ENCODE results near the gene JMJD4.

The JMJD4 gene

DNA sequence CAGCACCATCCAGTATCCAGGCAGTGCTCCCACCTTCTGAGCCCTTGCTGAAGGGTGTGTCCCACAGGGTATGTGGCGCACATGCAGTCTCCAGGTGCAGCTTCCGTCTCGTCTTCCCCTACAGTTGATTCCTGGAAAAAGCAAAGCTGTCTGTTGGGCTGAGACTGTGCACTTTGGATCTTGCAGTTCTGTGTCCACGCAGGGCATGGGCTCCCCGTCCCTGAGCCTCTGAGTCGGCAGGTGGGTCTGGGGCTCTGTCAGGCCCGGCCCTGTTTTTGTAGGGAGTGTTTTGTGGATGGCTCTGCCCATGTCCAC, 33.0 kb upstream of the JMJD4 start:
- no peak for DNase-seq

DNA sequence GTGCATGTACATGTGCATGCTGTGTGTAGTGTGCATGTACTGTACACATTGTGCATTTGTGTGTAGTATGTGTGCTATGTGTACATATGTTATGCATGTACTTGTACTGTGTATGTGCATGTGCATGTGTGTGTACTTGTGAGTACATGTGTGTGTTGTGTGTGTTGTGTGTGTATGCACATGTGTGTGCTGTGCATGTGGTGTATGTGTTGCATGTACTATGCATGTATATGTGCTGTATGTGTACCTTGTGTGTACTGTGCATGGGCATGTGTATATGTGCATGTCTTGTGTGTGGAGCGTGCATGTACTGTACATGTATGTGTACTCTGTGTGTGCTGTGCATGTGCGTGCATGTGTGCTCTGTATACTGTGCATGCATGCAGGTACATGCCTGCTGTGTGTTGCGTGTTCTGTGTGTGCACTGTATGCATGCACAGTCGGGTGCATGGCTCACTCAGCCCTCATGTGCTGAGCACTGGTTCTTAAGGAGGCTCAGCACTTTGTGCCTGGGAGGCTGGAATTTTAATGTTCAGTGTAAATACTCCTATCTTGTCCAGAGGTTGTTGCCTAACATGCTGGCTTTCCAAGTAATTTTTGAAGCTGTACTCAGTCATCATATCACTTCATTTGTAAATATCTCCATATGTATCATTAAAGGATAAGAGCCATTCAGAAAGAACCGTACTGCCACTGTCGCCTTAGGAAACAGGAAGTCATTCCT, 32.5 kb upstream of the JMJD4 start:
- no peak for DNase-seq

DNA sequence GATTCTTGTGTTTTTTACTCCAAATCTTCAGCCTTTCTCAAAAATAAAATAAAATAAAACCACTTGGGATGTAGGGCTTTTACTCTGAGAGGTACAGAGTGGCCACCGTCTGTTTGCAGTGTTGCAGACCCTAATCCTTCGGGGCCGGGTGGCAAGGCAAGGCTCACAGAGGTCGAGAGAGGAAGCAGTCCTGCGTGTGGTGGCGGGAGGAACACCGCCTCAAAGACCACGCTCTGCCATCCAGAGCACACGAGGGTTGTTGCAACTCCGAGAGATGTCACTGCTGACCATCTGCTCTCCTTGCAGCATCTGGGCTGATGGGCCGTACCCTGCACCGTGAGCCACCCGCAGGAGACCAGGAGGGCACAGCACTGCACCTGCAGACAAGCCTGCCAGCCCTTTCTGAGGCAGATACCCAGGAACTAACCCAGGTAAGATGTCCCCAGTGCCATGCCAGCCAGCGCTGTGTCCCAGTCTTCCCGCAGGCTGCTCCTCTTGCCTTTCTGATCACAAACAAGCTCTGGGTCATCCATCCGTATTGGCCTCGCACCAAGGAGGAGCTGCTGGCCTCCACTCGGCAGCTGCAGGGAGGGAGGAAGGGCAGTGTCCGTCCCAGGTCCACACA, 31.7 kb upstream of the JMJD4 start:
- DNase-seq: no peak

DNA sequence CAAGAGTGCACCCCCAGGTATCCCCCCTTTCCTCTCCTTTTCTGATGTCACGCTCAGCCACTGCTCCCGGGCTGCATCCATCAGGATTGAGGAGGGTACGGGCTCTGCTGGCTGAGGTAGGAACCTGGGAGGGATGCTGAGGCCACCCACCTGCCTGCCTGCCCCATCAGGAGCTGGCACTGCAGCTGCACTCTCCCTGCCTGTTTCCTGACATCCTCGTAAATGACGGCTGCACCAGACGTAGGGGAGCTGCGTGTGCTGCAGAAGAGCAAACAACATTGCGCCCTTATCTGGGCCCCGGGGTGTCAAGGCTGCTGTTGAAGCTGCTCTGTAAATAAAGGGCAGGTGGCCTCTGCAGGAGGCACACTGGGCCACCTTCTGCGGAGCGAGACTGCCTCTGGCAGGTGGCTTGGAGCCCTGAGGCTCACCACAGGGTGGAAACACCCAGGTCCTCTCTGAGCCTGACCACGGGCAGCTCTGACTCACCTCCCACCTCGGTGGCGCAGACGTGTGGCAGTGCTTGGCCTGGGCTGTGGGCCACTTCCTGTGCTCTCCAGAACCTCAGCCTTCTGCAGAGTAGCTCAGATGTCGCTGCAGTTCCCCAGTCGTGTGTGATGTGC, 31.0 kb upstream of the JMJD4 start:
- DNase-seq: peak; percentile 58

DNA sequence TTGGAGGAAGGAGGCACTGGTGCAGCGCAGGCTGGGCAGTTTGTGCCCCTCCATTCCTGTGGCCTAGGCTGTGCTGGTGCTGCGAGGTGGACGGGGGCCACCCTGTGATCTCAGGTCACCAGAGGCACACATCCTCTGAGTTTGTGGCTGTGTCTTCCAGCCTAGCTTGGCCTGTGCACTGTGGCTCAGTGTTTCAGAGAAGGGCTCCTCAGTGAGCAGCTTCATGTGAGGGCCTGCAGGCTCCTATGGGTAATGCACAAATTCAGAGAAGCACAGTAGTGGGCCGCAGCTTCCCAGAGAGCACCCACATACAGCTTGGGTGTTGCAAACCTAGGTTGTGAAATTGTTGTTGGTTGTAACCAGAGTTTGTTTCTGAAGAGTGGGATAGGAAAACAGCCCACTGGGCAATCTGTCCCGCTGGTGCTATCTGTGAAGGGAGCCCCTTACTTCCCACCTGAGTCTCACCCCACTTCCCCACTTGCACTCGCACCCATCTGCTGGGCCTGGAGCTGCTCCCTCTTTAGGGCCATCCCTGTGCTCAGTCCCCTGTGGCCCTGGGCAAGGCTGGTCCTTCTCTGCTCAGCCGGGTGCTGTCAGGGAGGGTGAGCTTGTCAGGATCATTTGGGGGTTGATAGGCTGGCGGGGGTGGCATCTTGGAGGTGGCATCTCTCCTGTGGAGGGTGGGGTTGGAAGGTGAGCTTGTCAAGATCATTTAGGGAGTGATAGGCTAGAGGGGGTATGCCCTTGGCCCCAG, 30.3 kb upstream of the JMJD4 start:
- DNase-seq: no peak

DNA sequence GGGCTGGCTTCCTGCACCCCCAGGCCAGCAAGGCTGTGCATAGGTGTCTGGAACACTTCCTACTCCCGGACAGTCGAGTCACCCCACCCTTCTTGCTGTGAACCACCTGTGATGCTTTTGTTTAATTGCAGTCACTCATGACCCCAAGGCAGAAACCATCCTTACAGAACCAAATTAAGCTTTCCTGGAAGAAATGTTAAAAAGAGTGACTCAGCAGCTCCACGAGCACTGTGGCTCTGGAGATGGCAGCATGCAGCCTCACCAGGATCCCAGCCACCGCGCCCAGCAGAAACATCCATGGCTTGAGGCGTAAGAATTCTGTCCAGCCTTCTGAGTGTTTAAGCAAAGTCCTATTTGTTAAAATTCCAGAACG, 28.9 kb upstream of the JMJD4 start:
- no peak for DNase-seq

DNA sequence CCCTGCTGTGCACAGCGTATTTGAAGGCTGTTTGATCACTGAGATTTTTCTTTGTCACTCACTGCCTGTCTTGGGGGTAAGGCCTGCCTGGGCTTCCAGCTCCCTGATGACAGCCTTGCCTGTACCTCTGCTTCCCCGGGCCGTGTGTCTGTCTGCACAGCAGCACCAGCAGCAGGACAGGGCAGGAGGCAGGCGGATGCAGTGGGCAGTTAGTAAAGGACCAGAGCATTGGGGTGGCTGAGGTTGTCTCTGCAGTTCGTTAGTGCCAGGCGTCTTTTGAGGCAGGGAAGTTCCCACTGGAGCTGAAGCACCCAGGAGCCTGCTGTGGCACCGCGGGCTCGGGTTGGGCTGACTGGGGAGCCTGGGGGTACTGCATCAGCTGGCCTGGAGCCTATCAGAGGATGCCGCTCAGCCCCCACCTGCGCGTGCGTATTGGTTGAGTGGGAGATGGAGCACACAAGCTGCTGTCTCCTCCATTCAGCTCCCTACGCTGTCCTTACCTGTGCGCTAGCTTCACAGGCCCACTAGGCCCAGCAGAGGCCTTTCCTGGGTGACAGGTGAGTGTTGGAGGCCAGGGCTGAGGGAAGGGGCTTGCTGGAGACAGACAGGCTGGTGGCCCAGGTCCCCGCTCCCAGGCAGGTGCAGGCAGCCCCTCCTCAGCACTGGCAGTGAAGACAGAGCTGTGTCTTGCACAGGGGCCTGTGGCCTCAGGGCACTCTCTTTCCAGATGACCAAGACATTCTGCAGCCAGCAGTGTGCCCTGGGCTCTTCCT, 28.3 kb upstream of the JMJD4 start:
- no peak for DNase-seq

DNA sequence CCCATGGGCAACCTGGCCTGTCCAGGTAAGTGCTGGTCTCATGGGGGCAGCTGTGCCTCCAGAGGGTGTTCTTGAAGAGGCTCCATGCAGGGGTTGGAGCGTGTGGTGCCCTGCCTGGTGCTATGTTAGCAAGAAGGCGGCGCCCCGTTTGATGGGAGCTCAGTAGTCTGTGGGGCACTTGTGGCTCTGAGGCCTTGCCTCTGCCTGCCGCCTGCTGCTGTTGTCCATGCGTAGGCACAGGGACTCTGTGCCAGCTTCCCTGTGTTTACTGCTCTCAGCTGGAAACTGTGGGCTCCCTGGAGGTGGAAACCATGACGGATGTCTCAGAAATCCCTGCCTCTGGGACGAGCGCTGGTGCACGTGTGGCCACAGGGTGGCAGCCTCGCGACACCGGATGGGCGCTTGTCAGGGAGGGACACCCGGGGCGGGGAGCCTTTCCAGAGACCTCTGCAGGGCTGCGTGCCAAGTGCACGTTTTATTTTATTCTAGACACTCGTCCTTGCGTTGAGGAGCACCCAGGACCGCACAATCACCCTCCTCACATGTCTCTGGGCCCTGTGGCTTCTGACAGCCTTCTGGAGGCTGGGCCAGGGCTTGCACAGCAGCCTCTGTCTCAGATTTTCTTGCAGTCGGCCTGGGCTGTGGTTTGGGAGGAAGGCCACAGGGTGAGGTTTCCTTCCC, 27.3 kb upstream of the JMJD4 start:
- peak; percentile 77 for DNase-seq

DNA sequence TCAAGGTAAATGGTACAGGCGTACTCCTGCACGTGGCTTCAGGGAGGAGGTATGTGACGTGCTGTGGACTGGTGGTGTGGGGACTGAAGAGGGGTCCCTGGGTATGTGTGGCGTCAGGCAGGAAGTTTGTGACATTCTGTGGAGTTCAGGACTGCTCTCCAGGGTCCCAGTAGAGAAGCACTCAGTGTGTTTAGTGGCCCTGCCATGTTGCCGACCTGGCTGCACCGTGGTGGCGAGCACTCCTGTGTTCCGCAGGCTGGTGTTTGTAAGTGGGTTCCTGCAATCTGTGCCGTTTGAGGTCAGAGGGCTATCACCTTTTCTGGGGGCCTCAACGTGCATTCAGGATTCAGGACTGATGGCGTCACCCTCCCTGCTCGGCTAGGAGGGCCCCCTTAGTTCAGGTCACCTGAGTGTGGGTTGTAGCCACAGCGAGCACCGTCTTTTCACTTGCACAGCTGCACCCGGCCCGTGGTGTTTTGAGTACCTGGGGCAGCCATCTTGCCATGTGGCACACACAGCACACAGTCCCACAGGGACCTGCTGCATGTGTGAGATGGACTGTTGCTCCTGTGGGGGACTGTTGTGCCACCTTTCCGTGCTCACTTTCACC, 26.6 kb upstream of the JMJD4 start:
- DNase-seq: no peak

DNA sequence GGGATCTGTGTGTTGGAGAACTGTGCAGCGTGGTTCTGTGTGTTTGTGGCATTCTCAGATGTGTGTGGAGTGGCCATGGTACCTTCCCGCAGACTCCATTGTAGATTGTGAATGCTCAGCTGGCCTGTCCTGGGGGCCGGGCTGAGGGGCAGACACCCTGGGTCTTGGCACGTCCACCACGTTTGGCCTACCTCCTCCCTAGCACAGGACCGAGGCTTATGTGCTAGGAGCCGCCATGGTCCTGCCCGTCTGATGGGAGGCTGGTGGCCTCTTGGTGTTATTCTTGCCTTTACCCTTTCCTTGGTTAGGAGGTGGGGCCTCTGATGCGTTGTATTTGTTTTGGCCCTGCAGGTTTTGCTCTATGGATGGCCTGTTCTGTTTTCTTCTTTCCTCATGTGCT, 25.3 kb upstream of the JMJD4 start:
- no peak for DNase-seq

DNA sequence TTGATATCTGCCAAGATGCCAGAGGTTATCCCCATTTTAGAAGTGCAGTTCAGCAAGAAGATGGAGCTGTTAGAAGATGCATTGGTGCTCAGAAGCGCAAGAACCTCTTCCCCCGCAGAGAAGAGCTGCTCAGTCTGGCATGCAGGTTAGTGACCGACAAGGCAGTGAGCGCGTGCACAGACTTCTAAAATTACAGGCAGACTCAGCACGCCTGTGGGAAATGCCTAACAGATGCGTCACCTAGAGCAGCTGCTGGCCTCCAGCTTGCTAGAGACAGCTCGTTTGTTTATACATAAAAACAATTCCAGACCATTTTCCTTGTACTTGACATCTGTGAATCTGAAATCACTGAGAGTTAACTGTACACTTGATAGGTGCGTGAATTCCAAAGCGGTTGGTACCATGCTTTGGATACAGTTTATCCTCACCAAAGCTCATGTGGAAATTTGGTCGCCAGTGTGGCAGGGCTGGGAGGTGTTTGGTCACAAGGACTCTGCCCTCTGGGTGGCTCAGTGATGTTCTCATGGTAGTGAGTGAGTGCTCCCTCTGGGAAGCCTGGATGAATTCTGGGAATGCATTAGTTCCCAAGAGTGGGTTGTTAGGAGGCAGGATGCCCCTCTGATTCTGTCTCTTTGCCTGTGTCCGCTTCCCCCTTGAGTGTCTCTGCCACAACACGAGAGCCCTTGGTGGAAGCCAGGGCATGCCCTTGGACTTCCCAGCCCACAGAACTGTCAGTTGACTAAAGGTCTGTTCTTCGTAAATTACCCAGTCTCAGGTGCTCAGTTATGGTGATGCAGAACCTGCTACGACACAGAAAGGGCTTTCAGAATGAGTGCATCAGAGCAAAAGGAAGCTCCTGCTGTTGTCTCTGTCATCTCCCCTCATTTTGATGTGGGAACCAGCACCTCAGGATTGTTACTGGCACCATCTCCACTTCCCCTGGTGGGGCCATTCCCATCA, 24.5 kb upstream of the JMJD4 start:
- DNase-seq: no peak

DNA sequence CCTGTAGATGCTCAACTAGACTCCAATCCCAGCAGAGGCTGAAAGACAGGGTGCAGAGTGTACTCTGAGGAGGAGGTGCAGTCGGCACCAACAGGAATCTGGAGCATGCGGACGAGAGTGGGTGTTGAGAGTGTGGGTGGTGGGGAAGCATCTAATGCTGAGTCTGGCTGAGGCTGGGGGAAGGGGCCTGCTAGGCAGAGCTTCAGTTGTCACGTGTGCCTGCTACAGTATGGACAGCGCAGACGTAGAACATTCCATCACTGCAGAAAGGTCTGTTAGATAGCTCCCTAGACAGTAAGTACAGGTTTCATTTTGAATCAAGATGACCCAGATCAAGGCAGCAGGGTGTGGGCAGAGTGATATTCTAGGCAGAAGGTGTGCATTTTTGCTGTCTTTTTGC, 23.3 kb upstream of the JMJD4 start:
- DNase-seq: no peak

DNA sequence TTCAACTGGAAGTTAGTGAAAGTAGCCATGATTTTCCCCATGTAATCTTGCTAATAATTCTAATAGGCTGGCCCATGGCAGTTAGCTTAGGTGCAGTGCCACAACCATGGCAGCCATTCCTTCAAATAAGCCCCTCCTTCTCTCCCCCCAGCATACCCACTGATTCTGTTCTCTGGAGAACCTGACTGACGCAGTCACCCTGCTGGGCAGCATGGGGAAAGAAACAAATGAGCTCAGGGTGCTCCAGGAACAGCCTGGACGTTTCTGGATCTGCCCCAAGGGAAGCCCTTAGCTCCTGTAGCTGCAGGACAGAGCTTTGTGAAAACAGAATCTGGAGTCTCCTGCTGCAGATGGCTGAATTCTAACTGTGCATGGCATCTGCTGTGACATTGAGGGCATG, 22.7 kb upstream of the JMJD4 start:
- DNase-seq: no peak

DNA sequence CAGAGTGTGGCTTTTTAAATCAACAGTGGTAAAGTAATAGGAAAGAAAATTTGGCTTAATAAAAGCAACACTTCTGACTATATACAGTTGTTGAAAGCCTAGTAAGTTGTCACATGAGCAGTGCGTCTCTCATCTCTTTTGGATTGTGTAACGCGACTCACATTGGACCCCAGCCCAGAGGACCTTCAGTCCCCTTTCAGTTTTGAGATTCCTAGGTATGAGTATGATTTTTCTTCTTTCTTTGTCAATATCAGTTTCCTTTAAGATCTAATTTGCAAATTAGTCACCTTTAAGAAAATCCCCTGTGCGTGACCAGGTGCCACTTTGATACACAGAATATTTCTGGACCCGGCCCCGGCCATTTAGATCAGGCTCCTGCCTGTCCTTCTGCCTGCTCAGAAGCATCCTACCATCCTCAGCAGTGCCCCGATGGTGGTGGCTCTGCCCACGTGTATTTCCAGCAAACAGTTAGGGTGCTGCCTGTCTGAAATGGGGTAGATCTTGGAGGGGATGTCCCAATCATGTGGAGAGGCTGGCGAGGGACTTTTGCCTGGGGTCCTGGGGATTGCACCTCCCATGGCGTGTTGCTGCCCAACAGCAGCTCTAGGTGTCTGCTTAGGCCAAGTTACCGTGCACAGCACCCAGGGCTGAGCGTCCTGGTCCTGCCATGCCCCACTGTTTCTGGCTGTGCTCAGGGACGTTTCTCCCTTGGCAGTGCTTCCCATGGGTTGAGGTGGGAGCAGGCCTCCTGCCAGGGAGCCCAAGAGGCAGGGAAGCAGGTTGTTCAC, 21.3 kb upstream of the JMJD4 start:
- no peak for DNase-seq

DNA sequence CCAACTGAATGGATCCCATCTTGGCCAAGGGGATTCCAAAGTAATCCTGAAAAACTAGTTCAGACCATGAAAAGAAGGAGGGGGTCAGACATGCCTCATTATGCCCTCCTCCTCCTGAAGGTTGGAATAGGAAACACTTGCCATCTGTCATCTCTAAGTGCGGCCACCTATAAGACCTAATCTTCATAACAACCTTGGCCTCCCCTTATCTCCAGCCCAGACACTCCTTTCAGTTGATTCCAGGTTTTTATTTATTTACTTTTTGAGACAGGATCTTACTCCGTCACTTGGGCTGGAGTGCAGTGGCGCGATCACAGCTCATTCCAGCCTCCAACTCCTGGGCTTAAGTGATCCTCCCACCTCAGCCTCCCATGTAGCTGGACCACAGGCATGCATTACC, 19.9 kb upstream of the JMJD4 start:
- no peak for DNase-seq

DNA sequence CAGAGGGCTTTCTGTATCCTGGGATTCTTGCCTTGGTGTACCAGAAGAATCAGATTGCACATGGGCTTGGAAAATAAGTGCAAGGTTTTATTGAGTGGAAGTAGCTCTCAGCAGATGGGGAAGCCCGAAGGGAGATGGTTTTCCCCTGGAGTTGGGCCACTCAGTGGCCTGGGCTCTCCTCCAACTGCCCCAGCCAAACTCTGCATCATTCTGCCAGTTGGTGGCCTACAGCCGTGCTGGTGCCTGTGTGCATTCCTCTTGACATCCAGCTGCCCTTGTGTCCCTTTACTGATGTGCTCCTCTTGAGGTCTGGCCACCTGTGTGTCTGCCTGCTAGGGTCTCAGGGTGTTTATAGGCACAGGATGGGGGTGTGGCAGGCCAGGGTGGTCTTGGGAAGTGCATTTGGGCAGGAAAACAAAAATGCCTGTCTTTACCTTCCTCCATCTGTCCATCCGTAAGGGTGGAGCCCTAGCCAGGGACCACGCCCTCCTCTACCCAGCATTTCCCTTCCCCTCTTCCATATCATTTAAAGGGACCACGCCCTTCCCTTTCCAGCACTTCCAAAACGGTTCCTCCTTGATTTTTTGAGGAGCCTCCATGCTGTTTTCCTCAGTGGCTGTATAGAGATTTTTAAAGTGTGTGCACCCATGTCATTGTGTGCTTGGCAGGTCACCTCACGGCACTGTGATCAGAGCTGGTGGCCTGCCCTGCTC, 19.1 kb upstream of the JMJD4 start:
- DNase-seq: no peak

DNA sequence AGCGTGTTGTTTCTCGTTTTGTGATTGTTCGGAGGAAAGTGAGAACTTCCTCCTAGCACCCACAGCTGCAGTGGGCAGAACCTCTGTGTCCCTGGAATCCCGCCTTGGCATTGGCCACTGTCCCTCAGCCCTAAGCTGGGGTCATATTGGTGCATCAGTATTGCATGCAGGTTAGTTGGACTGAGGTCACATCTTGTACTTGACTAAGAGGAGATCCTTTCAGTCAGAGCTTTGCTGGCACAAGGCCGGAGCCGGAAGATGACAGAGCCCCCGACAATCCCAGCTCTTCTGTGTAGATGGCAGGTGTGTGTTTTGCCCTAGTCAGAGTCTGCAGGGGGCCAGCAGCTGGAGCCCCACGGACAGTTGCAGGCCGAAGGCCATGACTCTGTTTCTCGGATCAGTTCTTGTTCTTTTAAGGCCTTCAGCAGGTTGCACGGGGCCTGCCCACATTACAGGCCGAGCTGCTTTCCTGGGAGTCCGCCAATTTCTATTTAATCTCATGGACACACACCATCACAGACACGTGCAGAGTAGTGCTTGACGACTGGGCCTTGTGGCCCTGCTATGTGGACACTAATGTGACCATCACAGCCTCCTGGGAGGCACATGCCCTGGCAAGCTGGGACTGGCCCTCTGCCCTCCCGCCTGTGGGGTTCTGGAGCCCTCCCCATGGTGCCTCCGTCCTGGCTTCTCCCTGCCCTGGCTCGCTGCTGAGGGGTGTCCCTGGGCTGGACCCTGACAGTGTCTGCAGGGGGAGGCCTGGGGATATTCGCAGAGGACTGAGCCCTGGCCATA, 15.0 kb upstream of the JMJD4 start:
- DNase-seq: no peak

DNA sequence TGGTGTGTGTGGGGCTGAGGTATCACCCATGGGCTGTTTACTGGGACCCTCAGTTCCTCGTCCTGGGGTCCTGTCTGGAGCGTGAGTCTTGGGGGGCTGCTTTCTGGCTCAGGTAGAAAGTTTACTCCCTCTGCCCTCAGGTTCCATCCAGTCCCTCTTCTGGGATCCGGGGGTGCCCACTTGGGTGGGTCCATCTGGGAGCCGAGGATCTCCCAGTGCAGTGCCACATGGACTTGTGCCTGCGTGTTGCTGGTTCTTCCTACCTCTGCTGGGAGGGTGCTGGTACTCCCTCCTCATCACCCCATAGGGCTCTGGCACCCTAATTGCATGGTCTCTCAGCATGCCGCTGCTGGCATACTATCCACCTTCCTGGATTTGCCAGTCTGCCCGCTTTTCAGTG, 14.1 kb upstream of the JMJD4 start:
- no peak for DNase-seq
